Ammon's horn (tissue), 1 donor: ENCODE results near the gene SCN4A.
A peak's percentile ranks its signal among the peaks of the same experiment; 100 is the strongest.
"Not testable (repeated sequence)": the region's sequence is repeated elsewhere in the genome, so short reads cannot be mapped to it uniquely, and the experiment has no call there.

Experiments
- DNase-seq: peaks from one replicate; pipeline ENCODE4 v3.0.0-alpha.2; 2016; ENCODE audit warnings: low spot score

The SCN4A gene

DNA sequence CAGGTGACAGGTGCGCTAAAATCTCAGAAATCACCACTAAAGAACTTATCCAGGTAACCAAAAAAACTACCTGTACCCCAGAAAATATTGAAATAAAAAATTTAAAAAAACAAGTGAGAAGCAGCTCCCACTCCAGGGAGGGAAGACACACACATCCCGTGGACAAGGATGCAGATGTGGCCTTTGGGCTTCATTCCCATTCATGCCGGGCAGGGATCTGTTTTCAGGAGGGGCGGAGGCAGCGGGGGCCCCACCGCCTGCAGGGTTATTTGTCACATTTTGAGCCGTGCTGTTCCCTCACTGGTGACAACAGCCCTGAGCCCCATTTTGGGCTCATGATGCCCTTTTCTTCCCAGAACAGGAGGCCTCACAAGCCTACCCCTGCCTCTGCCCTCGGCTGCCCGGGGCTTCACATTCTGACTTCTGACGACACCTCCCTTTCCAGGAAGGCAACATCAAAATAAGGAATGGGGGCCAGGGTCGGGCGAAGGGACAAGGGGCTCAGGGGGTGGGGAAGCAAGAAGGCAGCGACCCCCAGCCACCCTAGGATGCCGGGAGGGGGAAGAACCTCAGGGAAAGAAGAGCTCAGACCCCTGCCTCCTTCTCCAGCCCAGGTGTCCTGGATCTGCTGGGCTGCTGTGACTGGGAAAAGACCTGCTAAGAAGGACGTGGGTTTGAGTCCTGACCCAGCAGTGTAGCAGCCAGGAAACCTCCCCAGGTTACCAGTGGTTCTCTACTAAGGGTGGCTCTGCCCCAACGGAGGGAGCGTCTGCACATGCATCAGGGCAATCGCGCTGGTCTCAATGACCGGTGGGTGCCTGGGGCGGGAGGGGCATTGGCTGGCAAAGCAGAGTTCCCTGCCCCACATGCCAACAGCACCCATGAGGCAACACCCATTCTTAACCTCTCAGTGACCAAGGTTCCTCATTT, 38.3 kb downstream of the SCN4A start:
- no peak for DNase-seq

- DNase-seq = no peak
Observed at GRCh38 chr17:63933598-63933997, 39.1 kb downstream of the SCN4A start.

DNA sequence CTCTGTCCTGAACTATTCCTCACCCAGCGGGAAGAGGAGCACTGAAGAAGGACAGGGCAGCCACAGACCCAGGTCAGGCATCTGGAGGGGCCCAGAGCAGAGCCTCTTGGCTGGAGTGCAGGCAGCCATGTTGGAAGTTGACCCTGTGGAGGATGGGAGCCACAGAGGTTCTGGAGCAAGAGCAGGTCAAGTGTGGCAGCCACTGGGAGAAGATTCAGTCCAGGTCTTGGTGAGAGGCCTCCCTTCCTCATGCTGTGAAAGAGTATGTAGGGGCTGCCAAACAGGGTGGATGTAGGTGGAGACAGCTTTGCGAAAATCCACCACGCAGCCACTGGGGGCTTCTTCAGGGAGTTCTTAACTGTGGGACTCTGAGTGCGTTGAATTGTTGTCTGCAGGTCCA, 40.0 kb downstream of the SCN4A start:
- no peak for DNase-seq

- DNase-seq = no peak
Observed at GRCh38 chr17:63931981-63932561, 40.6 kb downstream of the SCN4A start, which contains the start of gene CD79B. TSS of gene CD79B (minus strand) at chr17:63932331. CDS start at chr17:63932261, 70 bp downstream.

- DNase-seq = peak; percentile 33
Observed at GRCh38 chr17:63930951-63931575, 41.7 kb downstream of the SCN4A start.

- DNase-seq = no peak
Observed at GRCh38 chr17:63929860-63930766, 42.6 kb downstream of the SCN4A start.

DNA sequence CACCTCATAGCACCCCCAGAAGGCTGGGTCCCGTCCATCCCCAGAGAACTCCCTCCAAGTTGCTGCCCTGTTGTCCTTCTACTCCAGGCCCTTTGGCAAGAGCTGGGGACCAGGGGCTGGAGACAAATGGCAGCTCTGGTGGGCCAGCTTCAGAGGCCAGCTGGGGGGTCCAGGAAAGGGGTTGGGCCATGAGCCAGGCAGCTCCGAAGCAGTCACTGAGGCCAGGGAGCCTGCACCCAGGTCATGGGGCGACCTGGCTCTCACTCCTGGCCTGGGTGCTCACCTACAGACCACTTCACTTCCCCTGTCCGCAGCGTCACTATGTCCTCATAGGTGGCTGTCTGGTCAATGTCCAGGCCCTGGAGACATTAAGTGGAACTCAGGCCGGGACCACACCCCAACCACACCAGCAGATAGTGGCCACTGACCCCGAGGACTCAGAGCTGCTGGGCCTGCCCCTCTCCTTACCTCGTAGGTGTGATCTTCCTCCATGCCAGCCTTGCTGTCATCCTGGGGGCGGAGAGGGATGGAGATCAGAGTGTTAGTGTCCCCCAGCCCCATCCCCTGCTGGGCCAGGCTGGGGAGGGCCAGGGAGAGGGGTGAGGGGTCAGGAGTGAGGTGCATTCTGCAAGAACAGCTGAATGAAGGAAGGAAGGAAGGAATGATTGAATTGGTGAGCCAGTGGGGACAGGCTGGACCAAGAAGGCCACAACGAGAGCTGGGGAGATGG, 43.6 kb downstream of the SCN4A start:
- no peak for DNase-seq

- no peak for DNase-seq
Observed at GRCh38 chr17:63928172-63928666, 44.5 kb downstream of the SCN4A start.

DNA sequence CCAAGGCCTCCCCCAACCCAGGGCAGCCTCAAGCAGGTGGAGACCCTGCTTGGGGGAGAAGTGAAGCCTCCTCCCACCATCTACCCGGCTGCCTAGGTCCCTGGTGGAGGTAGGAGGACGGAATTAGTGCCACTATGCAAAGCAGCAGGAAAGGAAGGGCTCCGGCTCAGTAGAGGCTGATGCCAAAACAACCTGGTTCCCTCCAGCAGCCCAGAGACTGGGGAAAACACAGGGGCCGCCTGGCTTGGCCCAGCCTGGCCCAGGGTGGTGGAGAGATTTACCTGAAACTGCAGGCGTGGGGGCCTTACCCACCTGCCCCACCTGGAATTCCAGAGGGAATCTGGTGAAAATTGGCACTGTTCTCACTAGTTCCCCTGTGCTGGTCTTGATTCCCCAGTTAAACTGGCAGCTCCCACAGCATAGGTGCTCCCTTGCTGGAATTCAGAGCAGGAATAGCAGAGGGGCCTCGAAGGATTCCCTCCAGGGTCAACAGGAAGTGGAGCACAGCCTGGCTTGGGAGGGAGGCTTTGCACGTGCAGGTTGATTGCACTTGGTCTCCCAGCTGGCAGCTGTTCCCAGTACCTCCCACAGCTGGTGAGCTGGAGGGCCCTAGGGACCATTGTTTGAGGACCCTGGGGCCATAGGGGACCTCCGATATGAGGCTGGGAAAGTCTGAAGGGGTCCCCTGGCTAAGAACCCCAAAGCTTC, 45.1 kb downstream of the SCN4A start:
- DNase-seq = no peak

DNA sequence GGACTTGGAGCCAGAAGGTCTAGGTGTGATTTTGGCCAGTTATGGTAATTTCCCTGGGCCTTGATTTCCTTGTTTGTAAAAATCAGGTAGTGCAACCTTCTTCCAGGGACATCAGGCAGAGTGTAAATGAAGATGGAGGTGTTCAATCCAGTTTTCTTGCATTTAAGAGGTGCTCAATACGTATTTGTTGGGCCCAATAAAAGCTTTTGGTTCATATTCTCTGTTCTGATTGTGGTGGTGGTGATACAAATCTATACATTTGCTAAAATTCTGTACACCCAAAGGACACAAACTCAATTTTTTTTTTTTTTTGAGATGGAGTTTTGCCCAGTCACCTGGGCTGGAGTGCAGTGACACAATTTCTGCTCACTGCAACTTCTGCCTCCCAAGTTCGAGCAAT, 46.6 kb downstream of the SCN4A start:
- no peak for DNase-seq

DNA sequence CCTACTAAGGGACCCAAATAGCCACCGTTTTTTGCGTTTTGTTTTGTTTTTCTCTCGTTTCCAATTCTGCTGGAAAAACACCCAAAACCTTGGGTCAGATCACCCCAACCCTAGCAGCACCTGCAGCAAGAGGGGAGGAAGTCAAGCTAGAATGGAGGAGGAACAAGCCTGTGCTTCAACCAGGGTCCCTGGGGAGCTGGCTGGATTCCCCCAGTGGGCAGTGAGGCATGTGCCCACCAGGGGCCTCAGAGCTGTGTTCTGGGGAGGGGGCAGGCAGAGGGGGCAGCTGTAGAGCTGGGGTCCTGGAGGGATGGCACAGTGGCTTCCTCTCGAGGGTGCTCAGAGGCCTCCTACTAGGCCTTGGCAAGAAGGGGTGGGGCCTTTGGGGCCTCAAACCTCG, 47.1 kb downstream of the SCN4A start:
- DNase-seq = no peak

DNA sequence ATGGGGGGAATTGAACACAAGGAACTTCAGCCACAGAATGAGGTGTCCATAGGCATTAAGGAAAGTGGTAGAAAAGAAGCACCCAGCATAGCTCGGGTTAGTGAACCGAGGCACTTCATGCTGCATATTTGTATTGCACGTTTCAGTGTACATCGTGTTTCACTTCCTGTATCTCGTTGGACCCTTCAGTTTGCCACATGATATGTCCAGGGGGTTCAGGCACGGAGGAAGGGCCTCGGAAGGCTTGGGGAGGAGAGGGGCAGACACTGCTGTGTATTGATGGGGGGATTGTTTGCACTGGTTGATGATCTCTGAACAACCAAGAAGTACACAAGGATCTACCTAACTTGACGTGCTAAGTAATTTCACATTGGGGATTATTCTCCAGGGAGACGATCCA, 50.3 kb downstream of the SCN4A start:
- DNase-seq = not testable (repeated sequence)

DNA sequence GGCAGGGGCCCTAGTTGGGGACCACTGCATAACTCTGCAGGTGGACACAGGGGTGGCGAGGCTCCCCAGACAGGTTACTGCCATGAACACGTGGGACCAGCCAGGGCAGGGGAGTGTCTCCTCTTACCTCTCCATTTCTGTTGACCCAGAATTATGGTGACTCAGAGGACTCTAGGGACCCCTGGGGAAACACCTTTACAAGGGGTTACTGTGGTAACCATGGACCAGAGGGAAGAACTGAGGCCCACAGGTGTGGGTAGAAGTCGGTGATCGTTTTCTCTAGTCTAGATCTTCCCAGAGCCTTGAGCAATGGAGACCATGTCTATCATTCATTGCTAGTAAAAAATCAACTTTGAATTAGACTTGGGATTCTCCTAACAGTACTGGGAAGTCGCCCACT, 51.9 kb downstream of the SCN4A start:
- DNase-seq = not testable (repeated sequence)

DNA sequence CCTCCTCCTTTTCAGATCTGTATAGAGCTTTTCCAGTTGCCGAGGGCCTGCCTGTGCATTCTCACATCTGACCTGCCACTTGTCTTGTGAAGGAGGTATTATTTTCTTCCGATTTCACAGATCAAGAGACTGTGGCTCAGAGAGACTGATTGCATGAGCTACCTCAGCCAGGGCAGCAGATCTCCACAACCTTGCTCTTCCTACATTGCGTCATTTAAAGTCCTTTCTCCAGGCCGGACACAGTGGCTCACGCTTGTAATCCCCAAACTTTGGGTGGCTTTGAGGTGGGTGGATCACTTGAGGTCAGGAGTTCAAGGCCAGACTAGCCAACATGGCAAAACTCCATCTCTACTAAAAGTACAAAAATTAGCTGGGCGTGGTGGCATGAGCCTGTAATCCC, 52.7 kb downstream of the SCN4A start:
- DNase-seq = not testable (repeated sequence)

GRCh38 chr17:63919311-63919723, 53.4 kb downstream of the SCN4A start:
- DNase-seq = peak; percentile 70

DNA sequence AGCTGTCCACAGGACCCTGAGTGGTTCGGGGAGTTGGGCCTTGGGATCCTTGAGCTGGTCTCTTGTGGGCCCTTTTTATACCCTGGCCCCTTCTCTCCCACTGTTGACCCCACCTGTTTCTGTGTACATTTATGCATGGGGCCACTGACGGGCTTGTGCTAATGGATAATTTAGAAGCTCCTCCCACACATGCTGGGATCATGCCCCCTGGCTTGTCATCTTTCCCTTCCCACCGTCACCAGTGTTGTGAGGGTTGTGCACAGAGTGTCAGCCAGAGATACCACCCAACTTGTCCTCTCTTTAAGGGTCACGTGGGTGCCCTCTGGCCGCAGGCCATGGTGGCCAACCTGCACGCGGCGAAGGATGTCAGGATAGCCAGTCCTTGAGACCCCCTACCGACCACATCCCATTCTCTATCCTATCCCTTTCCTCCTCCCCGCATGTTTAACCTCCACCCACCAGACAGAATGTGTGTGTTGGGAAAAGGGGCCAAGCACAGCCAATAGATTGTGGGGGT, 53.9 kb downstream of the SCN4A start, which contains the start of gene GH1:
Gene GH1 (minus strand): TSS at position 51 of the 517 bp plus-strand sequence. CDS start 63 bp downstream, outside the sequence.
- not testable (repeated sequence) for DNase-seq

- no peak for DNase-seq
Observed at GRCh38 chr17:63918305-63918704, 54.4 kb downstream of the SCN4A start.

DNA sequence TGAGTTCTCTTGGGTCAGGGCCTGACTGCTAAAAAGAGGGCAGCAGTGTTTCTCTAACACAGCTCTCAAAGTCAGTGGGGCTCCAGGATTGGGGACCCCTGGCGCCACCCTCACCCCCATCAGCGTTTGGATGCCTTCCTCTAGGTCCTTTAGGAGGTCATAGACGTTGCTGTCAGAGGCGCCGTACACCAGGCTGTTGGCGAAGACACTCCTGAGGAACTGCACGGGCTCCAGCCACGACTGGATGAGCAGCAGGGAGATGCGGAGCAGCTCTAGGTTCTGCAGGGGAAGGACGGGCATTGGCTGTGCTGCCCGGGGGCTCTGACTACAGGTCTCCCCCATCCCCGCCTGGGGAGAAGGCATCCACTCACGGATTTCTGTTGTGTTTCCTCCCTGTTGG, 55.1 kb downstream of the SCN4A start:
- no peak for DNase-seq

DNA sequence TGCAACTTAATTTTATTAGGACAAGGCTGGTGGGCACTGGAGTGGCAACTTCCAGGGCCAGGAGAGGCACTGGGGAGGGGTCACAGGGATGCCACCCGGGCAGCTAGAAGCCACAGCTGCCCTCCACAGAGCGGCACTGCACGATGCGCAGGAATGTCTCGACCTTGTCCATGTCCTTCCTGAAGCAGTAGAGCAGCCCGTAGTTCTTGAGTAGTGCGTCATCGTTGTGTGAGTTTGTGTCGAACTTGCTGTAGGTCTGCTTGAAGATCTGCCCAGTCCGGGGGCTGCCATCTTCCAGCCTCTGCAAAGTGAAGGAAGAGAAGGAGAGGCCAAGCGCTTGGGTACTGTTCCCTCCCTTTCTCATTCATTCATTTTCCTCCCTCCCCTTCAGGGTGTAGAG, 55.5 kb downstream of the SCN4A start:
- DNase-seq = not testable (repeated sequence)
